Thoracic aorta (tissue), 2 donors: Measurements from ENCODE around the gene ATP5MK. TPM values are rescaled to one million over a fixed set of nuclear protein-coding genes. Genes with fewer than 3 reads are reported as not detected.

Experiments used
- ATAC-seq: fragments of 150-250 bp; one replicate; pipeline ENCODE4 v1.8.0; 2017; ENCODE audit warnings: low read depth; ENCODE audit not compliant: insufficient number of reproducible peaks, low FRiP score
- DNase-seq: peaks from one replicate; pipeline ENCODE4 v3.0.0-alpha.2; 2020; ENCODE audit warnings: low spot score
- H3K27ac ChIP-seq, 2 donors: fragments of 200-600 bp; sonication (generic); 1 replicate in 1 of 2; 2 replicates in 1 of 2; pipeline ENCODE4 v1.5.1; 2016; ENCODE audit warnings: mild to moderate bottlenecking in 2 of 2, moderate library complexity in 2 of 2
- H3K27me3 ChIP-seq: fragments of 200-600 bp; sonication (generic); replicated peaks from 2 replicates; pipeline ENCODE4 v1.6.0; 2016; ENCODE audit warnings: mild to moderate bottlenecking; ENCODE audit not compliant: insufficient read depth
- H3K36me3 ChIP-seq: fragments of 200-600 bp; sonication (generic); one replicate; pipeline ENCODE4 v1.5.1; 2016
- H3K4me1 ChIP-seq, 2 donors: fragments of 200-600 bp; sonication (generic); 1 replicate in 1 of 2; 2 replicates in 1 of 2; pipeline versions ENCODE4 v1.5.1 to v1.6.0; 2016; ENCODE audit warnings: low read depth in 2 of 2, mild to moderate bottlenecking in 1 of 2; ENCODE audit not compliant: control insufficient read depth in 1 of 2
- H3K4me3 ChIP-seq: fragments of 200-600 bp; sonication (generic); 2 replicates; pipeline ENCODE4 v1.5.1; 2016; ENCODE audit warnings: mild to moderate bottlenecking
- H3K9me3 ChIP-seq: fragments of 200-600 bp; sonication (generic); 2 replicates; pipeline ENCODE4 v1.5.1; 2016
- CTCF ChIP-seq: fragments of 200-600 bp; sonication (generic); IDR thresholded peaks from one replicate; pipeline ENCODE4 v1.5.1; 2019; ENCODE audit warnings: antibody characterized with exemption
- total RNA-seq, 2 donors: library from RNA; depleted of rRNA; stranded (reverse); fragments of >200 nt; gene quantifications; one replicate each; pipeline versions ENCODE4 v1.1.0 to v1.2.3, GENCODE V29; 2016

Gene ATP5MK
- total RNA-seq, 2 donors from 2014 or later, result 148 to 269 TPM

GRCh38 chr10:103431902-103432301 is 35.6 kb upstream of the ATP5MK start:
- DNase-seq (no peak), ATAC-seq (no peak)
- H3K36me3 ChIP-seq, result peaks cover 35% of the 10 kb centered on the region
- no peaks in the 10 kb centered on the region for H3K9me3 ChIP-seq
- H3K27me3 ChIP-seq, result no peaks in the 10 kb centered on the region
- TF ChIP-seq CTCF, result no peak
- no peak overlapping the region for H3K27ac ChIP-seq
- H3K4me1 ChIP-seq, result no peaks in the 10 kb centered on the region
- no peak overlapping the region for H3K4me3 ChIP-seq

GRCh38 chr10:103429647-103430046 is 33.4 kb upstream of the ATP5MK start:
- Histone ChIP-seq H3K27me3 (no peaks in the 10 kb centered on the region), H3K4me1 (no peaks in the 10 kb centered on the region), H3K36me3 (peaks cover 48% of the 10 kb centered on the region), H3K27ac (no peak overlapping the region), H3K9me3 (no peaks in the 10 kb centered on the region), H3K4me3 (no peak overlapping the region)
- DNase-seq (no peak), ATAC-seq (no peak)
- TF ChIP-seq CTCF, result no peak

DNA sequence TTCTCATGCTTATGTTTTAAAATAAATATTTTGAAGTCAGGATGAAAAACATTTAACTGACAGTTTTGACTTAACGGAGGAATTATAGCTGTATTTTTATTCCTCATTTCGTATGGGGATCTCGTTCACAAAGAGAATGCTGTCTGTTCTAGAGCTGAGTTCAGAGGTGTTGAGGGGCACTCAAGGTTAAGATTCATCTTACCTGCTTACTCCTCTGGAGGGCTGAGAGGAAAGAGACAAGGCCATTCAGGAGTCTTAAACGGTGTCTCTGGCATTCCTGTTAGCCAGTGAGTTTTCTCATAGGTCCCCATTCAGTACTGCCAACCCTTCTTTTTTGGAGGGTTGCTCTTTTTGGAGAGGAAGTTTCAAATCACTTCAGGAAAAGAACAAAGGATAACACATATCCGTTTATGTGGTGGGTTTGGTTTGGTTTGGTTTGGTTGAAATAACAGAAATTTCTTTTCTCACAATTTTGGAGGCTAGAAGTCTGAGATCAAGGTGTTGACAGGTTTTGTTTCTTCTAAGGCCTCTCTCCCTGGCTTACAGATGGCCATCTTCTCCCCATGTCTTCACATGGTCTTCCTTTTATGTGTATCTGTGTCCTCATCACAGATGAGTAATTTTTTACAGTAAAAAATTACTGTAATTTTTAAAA is 32.8 kb upstream of the ATP5MK start:
- H3K4me1 ChIP-seq, result no peaks in the 10 kb centered on the region
- no peak overlapping the region for H3K4me3 ChIP-seq
- DNase-seq, result no peak
- no peak for TF ChIP-seq CTCF
- H3K9me3 ChIP-seq, result no peaks in the 10 kb centered on the region
- ATAC-seq, result no peak
- H3K27me3 ChIP-seq, result no peaks in the 10 kb centered on the region
- no peak overlapping the region for H3K27ac ChIP-seq
- H3K36me3 ChIP-seq, result peaks cover 48% of the 10 kb centered on the region

- peaks cover 57% of the 10 kb centered on the region for H3K36me3 ChIP-seq
- H3K27me3 ChIP-seq, result no peaks in the 10 kb centered on the region
- H3K27ac ChIP-seq, result no peak overlapping the region
- H3K4me3 ChIP-seq, result no peak overlapping the region
- ATAC-seq (no peak), DNase-seq (no peak)
- no peaks in the 10 kb centered on the region for H3K4me1 ChIP-seq
- TF ChIP-seq CTCF, result no peak
- H3K9me3 ChIP-seq, result no peaks in the 10 kb centered on the region
Measured at GRCh38 chr10:103427866-103428265, 31.6 kb upstream of the ATP5MK start.

GRCh38 chr10:103423748-103424147 is 27.5 kb upstream of the ATP5MK start:
- H3K36me3 ChIP-seq, result peaks cover 70% of the 10 kb centered on the region
- no peak for DNase-seq
- no peak for TF ChIP-seq CTCF
- no peaks in the 10 kb centered on the region for H3K9me3 ChIP-seq
- H3K4me1 ChIP-seq, result no peaks in the 10 kb centered on the region
- no peak overlapping the region for H3K27ac ChIP-seq
- H3K27me3 ChIP-seq, result no peaks in the 10 kb centered on the region
- no peak overlapping the region for H3K4me3 ChIP-seq
- no peak for ATAC-seq
